Activated T-cell treated with anti-CD3 and anti-CD28 coated beads, Interleukin-2, amount 50 U/mL, for 48 hours (primary cell): Measurements from ENCODE around the gene PTPRG.
A peak's percentile ranks its signal among the peaks of the same experiment; 100 is the strongest.

Experiments
- DNase-seq, 2 experiments: peaks; one replicate each; pipeline ENCODE4 v3.0.0-alpha.2; 2020

The PTPRG gene

GRCh38 chr3:62261121-62261520, 699.8 kb downstream of the PTPRG start:
- DNase-seq, result no peak

GRCh38 chr3:62261736-62262135, 700.4 kb downstream of the PTPRG start:
- no peak for DNase-seq

GRCh38 chr3:62265528-62265927, 704.2 kb downstream of the PTPRG start:
- DNase-seq, result no peak

GRCh38 chr3:62266668-62267283, 705.4 kb downstream of the PTPRG start:
- no peak for DNase-seq

- DNase-seq, result no peak
Observed at GRCh38 chr3:62276658-62277180, 715.3 kb downstream of the PTPRG start.

- no peak for DNase-seq
Observed at GRCh38 chr3:62277450-62277849, 716.1 kb downstream of the PTPRG start.

- DNase-seq, result no peak
Observed at GRCh38 chr3:62277986-62278385, 716.6 kb downstream of the PTPRG start.

- no peak for DNase-seq
Observed at GRCh38 chr3:62281726-62282125, 720.4 kb downstream of the PTPRG start.

GRCh38 chr3:62284442-62284841, 723.1 kb downstream of the PTPRG start:
- DNase-seq, result no peak

GRCh38 chr3:62287392-62287927, 726.1 kb downstream of the PTPRG start:
- no peak for DNase-seq

GRCh38 chr3:62289922-62290321, 728.6 kb downstream of the PTPRG start:
- DNase-seq, result no peak

GRCh38 chr3:62293051-62293780, 731.8 kb downstream of the PTPRG start:
- DNase-seq, result no peak

GRCh38 chr3:62295571-62295970, 734.2 kb downstream of the PTPRG start:
- DNase-seq, result no peak

- no peak for DNase-seq
Observed at GRCh38 chr3:62300617-62301016, 739.2 kb downstream of the PTPRG start.

- DNase-seq, result no peak
Observed at GRCh38 chr3:62312201-62312600, 750.8 kb downstream of the PTPRG start.

- DNase-seq, result no peak
Observed at GRCh38 chr3:62316525-62316924, 755.2 kb downstream of the PTPRG start.

GRCh38 chr3:62318365-62318751, 757.0 kb downstream of the PTPRG start:
- DNase-seq, result no peak

GRCh38 chr3:62318752-62319569, 757.6 kb downstream of the PTPRG start:
- DNase-seq, result peak; percentile 82 to 86

GRCh38 chr3:62319570-62320243, 758.3 kb downstream of the PTPRG start:
- no peak for DNase-seq

- no peak for DNase-seq
Observed at GRCh38 chr3:62323241-62323640, 761.9 kb downstream of the PTPRG start.

GRCh38 chr3:62325896-62326295, 764.5 kb downstream of the PTPRG start:
- no peak for DNase-seq

- no peak for DNase-seq
Observed at GRCh38 chr3:62329971-62330370, 768.6 kb downstream of the PTPRG start.

- no peak for DNase-seq
Observed at GRCh38 chr3:62332017-62332416, 770.6 kb downstream of the PTPRG start.
